GM12878 (cell line): ENCODE results near the gene PRF1. TPM values are rescaled to one million over a fixed set of nuclear protein-coding genes. Genes with fewer than 3 reads are reported as not detected.

Experiments used
- BACH1 ChIP-seq: fragments of 450-650 bp; IDR thresholded peaks from 2 replicates; pipeline ENCODE4 v1.6.1; 2017; ENCODE audit warnings: mild to moderate bottlenecking, borderline replicate concordance
- BCL11A ChIP-seq: IDR thresholded peaks from 2 replicates; pipeline ENCODE4 v1.6.1; 2011; ENCODE audit warnings: low read depth, low read length
- CREM ChIP-seq: IDR thresholded peaks from 2 replicates; pipeline ENCODE4 v1.6.1; 2014; ENCODE audit warnings: antibody characterized with exemption, low read depth
- E2F8 ChIP-seq: fragments of 450-650 bp; IDR thresholded peaks from 2 replicates; pipeline ENCODE4 v1.6.1; 2018; ENCODE audit warnings: mild to moderate bottlenecking, low read depth, moderate library complexity; ENCODE audit not compliant: partially characterized antibody
- IRF4 ChIP-seq: IDR thresholded peaks from 2 replicates; pipeline ENCODE4 v1.6.1; 2011; ENCODE audit warnings: low read depth, low read length
- MLLT1 ChIP-seq: fragments of 450-650 bp; IDR thresholded peaks from 2 replicates; pipeline ENCODE4 v1.6.1; 2016; ENCODE audit warnings: mild to moderate bottlenecking
- PML ChIP-seq: IDR thresholded peaks from 2 replicates; pipeline ENCODE4 v1.6.1; 2012; ENCODE audit warnings: low read length, inconsistent platforms
- TCF3 ChIP-seq: IDR thresholded peaks from 2 replicates; pipeline ENCODE4 v1.6.1; 2012; ENCODE audit warnings: low read depth, mild to moderate bottlenecking, low read length, borderline replicate concordance; ENCODE audit not compliant: insufficient read depth
- ZZZ3 ChIP-seq: IDR thresholded peaks from 2 replicates; pipeline ENCODE4 v1.6.1; 2011; ENCODE audit warnings: low read depth; ENCODE audit not compliant: control insufficient read depth, insufficient read length
- polyA plus RNA-seq, 11 experiments: library from polyadenylated mRNA; depleted of rRNA in 4 of 11; unstranded in 6 of 11; stranded (reverse) in 5 of 11; fragments of >200 nt; fragmentation: Nextera tagmentation in 4 of 11; fragmentation: Illumina TruSeq in 1 of 11; extraction: Ambion mirVana in 4 of 11; extraction: Trizol in 1 of 11; gene quantifications; 1 replicate in 1 of 11; 2 replicates in 10 of 11; pipeline versions ENCODE4 v1.2.1 to v1.2.3, GENCODE V29; 2011 to 2016; ENCODE audit warnings: inconsistent platforms in 2 of 11, missing spikeins in 2 of 11, low read depth in 1 of 11
- total RNA-seq, 4 experiments: library from RNA; depleted of rRNA in 3 of 4; stranded (reverse); fragments of >200 nt in 3 of 4; fragmentation: Illumina TruSeq in 1 of 4; extraction: Trizol in 1 of 4; gene quantifications; 2 replicates each; pipeline versions ENCODE4 v1.2.1 to v1.2.3, GENCODE V29; 2013 to 2021

PRF1 gene
- total and polyA plus RNA-seq, 10 of the 15 experiments (the other 5 are each of a cell fraction or from before 2014, with no cell fraction given) = 0.84 to 15.7 (median 1.3) TPM

DNA sequence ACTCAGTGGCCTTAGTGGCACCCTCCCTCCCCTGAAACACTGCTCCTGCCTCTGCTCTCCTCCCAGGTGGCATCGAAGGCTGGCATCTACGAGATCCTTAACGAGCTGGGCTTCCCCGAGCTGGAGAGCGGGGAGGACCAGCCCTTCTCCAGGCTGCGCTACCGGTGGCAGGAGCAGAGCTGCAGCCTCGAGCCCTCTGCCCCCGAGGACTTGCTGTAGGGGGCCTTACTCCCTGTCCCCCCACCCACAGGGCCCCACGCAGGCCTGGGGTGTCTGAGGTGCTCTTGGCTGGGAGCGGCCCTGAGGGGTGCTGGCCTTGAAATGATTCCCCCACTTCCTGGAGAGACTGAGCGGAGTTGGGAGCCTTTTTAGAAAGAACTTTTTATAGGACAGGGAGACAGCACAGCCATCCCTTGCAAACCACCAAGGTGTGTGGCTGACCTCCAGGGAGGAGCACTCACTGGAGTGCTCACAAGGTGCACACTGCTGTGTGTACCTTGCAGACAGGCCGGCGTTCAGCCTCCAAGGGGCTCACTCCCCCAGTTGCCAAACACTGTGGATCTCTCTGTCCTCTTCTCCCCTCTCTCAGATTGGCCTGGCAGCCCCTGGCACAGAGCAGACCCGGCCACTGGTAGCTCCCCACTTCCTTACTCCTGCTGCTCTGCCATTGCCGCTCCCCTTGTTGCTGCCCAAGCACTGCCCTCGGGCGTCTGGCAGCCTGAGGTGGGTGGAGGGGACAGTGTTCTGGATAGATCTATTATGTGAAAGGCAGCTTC lies 35.8 kb downstream of the PRF1 start (continued):
- TF ChIP-seq PML = no peak
- no peak for TF ChIP-seq BCL11A
- no peak for TF ChIP-seq CREM
- no peak for TF ChIP-seq BACH1
- no peak for TF ChIP-seq TCF3
- TF ChIP-seq MLLT1 = no peak
- TF ChIP-seq ZZZ3 = no peak
- TF ChIP-seq IRF4 = no peak
- TF ChIP-seq E2F8 = no peak
